NB4 (cell line): ENCODE measurements around the gene SRSF2.

Experiments
- DNase-seq: peaks from one replicate; pipeline ENCODE4 v3.0.0; 2010; ENCODE audit warnings: low read depth
- H3K4me3 ChIP-seq: one replicate; pipeline ENCODE4 v1.5.1; 2011; ENCODE audit warnings: mild to moderate bottlenecking, low read depth, low read length, moderate library complexity
- CTCF ChIP-seq: IDR thresholded peaks from one replicate; pipeline ENCODE4 v1.5.1; 2012; ENCODE audit warnings: low read depth, low read length
- MAX ChIP-seq: IDR thresholded peaks from 2 replicates; pipeline ENCODE4 v1.6.1; 2011; ENCODE audit warnings: low read depth, low read length
- MYC ChIP-seq: IDR thresholded peaks from 2 replicates; pipeline ENCODE4 v1.6.1; 2011; ENCODE audit warnings: low read depth, low read length
- POLR2A ChIP-seq: IDR thresholded peaks from 2 replicates; pipeline ENCODE4 v1.6.1; 2011; ENCODE audit warnings: mild to moderate bottlenecking; ENCODE audit not compliant: insufficient read length; ENCODE audit errors: extremely low read depth

SRSF2 gene

GRCh38 chr17:76684756-76685155, 52.4 kb downstream of the SRSF2 start:
- TF ChIP-seq MAX (no peak), MYC (no peak), POLR2A (no peak), CTCF (no peak)
- no peak overlapping the region for H3K4me3 ChIP-seq
- no peak for DNase-seq
